Kidney (tissue), 14 donors: ENCODE data around the gene NOSIP. TPM values are rescaled to one million over a fixed set of nuclear protein-coding genes. Genes with fewer than 3 reads are reported as not detected.

Experiments used
- DNase-seq, 5 donors: peaks; one replicate each; pipeline ENCODE4 v3.0.0-alpha.2; 2013 to 2020
- FAIRE-seq: peaks from 2 replicates; lab custom pipeline; 2012; peaks lifted over from hg19 to GRCh38; lab: Jason Lieb, UNC
- H3K27ac ChIP-seq, 2 donors: one replicate each; pipeline ENCODE4 v1.7.0; 2013; ENCODE audit warnings: low read depth in 2 of 2, low read length in 2 of 2, inconsistent platforms in 1 of 2
- H3K27me3 ChIP-seq: one replicate; pipeline ENCODE4 v1.7.1; 2013; ENCODE audit warnings: low read length, inconsistent platforms; ENCODE audit not compliant: control insufficient read depth, insufficient read depth
- H3K36me3 ChIP-seq, 3 donors: one replicate each; pipeline versions ENCODE4 v1.7.0 to v1.7.1; 2013; ENCODE audit warnings: low read length in 3 of 3, control low read depth in 1 of 3, inconsistent platforms in 1 of 3; ENCODE audit not compliant: insufficient read depth in 3 of 3, control insufficient read depth in 2 of 3
- H3K4me1 ChIP-seq, 3 donors: one replicate each; pipeline versions ENCODE4 v1.7.0 to v1.7.1; 2013; ENCODE audit warnings: low read length in 3 of 3, inconsistent platforms in 1 of 3, low read depth in 1 of 3; ENCODE audit not compliant: control insufficient read depth in 2 of 3, insufficient read depth in 2 of 3
- H3K4me3 ChIP-seq, 3 donors: one replicate each; pipeline versions ENCODE4 v1.7.0 to v1.8.1; 2013; ENCODE audit warnings: low read length in 3 of 3, control low read depth in 1 of 3, inconsistent platforms in 1 of 3
- H3K9ac ChIP-seq, 3 donors: one replicate each; pipeline versions ENCODE4 v1.7.0 to v1.7.1; 2013; ENCODE audit warnings: low read length in 3 of 3, control low read depth in 1 of 3, inconsistent platforms in 1 of 3
- H3K9me3 ChIP-seq, 3 donors: one replicate each; pipeline versions ENCODE4 v1.7.0 to v1.7.1; 2013; ENCODE audit warnings: low read length in 3 of 3, control low read depth in 1 of 3, inconsistent platforms in 1 of 3; ENCODE audit not compliant: control insufficient read depth in 2 of 3, insufficient read depth in 1 of 3
- CTCF ChIP-seq: IDR thresholded peaks from 3 replicates; pipeline ENCODE4 v1.5.1; 2012; ENCODE audit warnings: mild to moderate bottlenecking, moderate library complexity, borderline replicate concordance; ENCODE audit not compliant: insufficient read depth; ENCODE audit errors: extremely low read depth
- intact Hi-C: fragments of 100-400 bp; cut with DNase I; formaldehyde crosslinking; loops from one replicate; pipeline ENCODE4 v1.11.1; 2022
- polyA plus RNA-seq: library from polyadenylated mRNA; stranded (reverse); fragments of 350-450 nt; fragmentation: Illumina TruSeq; extraction: RNeasy Lipid Tissue Mini Kit (QIAGEN cat#74804); gene quantifications from one replicate; pipeline ENCODE4 v1.2.3, GENCODE V29; 2014; ENCODE audit warnings: low read depth, low replicate concordance; ENCODE audit not compliant: insufficient read depth
- total RNA-seq: library from RNA; stranded (reverse); fragmentation: NEBNext Ultra II Directional; extraction: Animal tissue kit (Norgen Biotek cat#: 25700); gene quantifications from one replicate; pipeline ENCODE4 v1.2.1, GENCODE V29; 2021
- donor health status: control.
- donor health status: control.
- donor health status: control.
- donor health status: control.
- donor health status: control.
- donor health status: DM: yes; HTN: yes; CAD: no.
- donor health status: Normal renal cell carcinoma (clear cell type).

NOSIP gene
- total and polyA plus RNA-seq, 2 donors from 2014 or later = 52.8 to 122 TPM

DNA sequence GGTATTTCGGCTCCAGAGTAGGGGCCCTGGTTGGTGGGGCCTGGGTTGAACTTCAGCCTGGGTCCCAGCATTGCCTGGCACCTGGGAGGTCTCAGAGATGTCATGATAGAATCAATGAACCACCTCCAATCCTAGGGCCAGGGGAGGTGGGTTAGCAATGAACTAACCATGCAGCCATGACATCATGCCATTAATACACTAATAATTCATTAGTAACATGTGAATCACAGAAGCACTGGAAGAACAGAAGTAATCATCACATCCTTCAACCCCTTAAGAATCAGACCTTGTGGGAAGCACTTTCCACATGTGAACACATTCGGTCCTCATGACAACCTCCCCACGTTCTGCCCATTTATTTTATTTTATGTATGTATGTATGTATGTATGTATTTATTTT lies 6.9 kb downstream of the NOSIP start:
- no peak for TF ChIP-seq CTCF
- Histone ChIP-seq H3K4me3 (no peak overlapping the region), H3K36me3 (peaks cover 0 to 11% (median 3%) of the 10 kb centered on the region in 3 donors), H3K9me3 (no peaks in the 10 kb centered on the region), H3K27me3 (no peaks in the 10 kb centered on the region), H3K27ac (no peak overlapping the region), H3K9ac (no peak overlapping the region), H3K4me1 (peaks cover 0 to 6% (median 4%) of the 10 kb centered on the region in 3 donors)
- DNase-seq (no peak), FAIRE-seq (no peak)
- intact Hi-C loops = no loop called here

DNA sequence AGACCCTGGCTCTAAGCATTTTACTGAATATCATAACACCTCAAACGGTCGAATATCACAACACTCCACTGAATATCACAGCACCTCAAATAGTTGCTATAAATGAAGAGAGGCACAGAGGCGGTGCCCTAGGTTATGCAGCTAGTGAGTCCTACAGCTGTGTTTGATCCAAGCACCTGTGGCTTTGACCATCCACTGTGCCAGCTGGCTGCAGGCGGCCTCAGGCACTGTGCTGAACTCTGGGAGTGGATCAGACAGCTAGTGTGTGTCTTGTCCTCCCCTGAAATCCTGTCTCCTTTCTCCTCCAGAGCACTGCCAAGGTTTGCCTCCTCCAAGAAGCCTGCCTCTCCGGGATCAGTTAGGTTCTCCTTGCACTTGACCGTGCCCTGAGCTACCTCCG lies 7.3 kb downstream of the NOSIP start:
- H3K4me1 ChIP-seq = peaks cover 0 to 6% (median 4%) of the 10 kb centered on the region in 3 donors
- no peak for DNase-seq
- H3K27me3 ChIP-seq = no peaks in the 10 kb centered on the region
- FAIRE-seq = no peak
- H3K27ac ChIP-seq = no peak overlapping the region
- intact Hi-C loops = no loop called here
- H3K9ac ChIP-seq = no peak overlapping the region
- H3K4me3 ChIP-seq = no peak overlapping the region
- H3K36me3 ChIP-seq = peaks cover 0 to 11% (median 3%) of the 10 kb centered on the region in 3 donors
- no peak for TF ChIP-seq CTCF
- H3K9me3 ChIP-seq = no peaks in the 10 kb centered on the region

GRCh38 chr19:49570997-49571676 lies 9.2 kb downstream of the NOSIP start:
- Histone ChIP-seq H3K27me3 (no peaks in the 10 kb centered on the region), H3K27ac (no peak overlapping the region), H3K36me3 (peaks cover 0 to 11% (median 3%) of the 10 kb centered on the region in 3 donors), H3K9me3 (no peaks in the 10 kb centered on the region), H3K4me1 (peaks cover 0 to 6% (median 4%) of the 10 kb centered on the region in 3 donors), H3K4me3 (no peak overlapping the region), H3K9ac (peak overlapping the region in 1 of 3 donors; percentile 5)
- DNase-seq = peak in 3 of 5 donors; percentile 70 to 81 (median 77)
- intact Hi-C loops = no loop called here
- no peak for TF ChIP-seq CTCF
- no peak for FAIRE-seq
